Measurements from ENCODE around the gene B4GALT2.
A peak's percentile ranks its signal among the peaks of the same experiment; 100 is the strongest.

The B4GALT2 gene

GRCh38 chr1:44008259-44008658 lies 29.2 kb downstream of the B4GALT2 start:
- no peak for ATAC-seq

DNA sequence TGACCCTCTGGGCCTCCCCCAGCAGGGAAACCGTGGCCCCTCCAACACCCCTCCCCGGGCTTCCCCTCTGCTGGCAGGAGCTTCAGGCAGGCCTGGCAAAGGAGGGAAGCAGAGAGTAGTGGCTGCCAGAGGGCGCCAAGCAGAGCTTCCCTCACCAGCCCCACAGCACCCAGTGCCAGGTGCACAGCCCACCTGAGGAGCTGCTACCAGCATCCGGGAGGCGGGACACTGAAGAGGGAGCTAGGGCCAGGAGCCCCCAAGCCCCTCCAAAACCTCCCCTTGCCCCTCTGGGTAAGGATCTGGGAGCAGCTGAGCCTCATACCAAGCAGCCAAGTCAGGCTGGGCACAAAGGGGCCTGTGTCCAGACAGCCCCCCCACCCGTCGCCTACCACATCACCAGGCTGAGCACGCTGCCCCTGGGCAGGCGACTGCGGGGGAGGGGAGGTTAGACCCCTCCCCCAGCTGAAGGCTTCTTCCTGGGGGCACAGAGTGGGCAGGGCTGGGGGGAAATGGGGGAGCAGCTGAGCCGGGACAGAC lies 32.0 kb downstream of the B4GALT2 start:
- no peak for ATAC-seq

GRCh38 chr1:44012404-44012803 lies 33.4 kb downstream of the B4GALT2 start:
- ATAC-seq, result no peak

DNA sequence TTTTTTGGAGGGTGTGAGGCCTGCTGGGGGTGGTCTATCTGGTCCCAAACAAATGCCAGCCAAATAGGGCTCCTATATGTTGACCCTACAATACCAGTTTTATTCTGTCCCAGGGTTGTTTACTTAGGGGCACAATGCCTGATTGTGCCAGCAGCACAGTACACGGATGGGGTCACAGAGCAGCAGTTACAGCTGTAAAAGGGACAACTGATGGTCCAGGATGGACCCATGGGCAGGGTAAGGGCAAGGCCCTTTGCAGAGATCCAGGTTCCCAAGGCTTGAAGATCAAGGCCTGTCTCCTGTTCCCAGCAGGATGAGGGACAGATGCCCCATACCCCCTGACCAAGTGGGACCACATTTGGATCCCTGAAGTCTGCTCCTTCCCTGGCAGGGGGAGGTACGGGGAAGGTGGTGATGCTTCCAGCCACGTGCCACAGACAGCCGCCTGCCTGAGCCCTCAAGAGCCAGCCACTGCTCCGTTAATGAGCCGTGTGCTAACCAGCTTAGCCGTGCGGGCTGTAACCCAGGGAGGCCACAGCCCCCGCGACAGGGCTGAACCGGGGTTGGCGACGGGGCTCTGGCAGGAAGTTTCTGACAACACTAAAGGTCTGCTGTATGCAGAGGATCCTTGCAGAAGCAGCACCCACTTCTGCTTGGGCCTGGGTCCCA lies 34.1 kb downstream of the B4GALT2 start:
- no peak for ATAC-seq

DNA sequence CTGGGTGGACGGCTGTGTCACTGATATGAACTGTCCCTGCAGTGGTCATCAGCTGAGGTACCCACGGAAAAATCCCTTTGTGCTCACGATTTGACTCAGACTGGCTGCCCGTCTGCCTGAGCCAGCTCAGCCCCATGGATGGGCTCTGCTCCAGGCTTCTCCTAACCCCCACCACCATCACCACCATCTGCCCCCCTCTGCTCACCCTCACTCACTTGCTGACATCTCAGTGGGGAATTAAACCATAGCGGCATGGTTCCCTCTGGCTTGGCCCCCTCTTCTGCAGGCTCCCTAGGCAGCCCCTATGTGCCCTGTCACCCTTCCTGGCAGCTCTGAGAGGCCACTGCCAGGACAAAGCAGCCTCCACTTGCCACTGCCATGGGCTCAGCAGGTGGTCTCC lies 34.9 kb downstream of the B4GALT2 start:
- ATAC-seq, result no peak

GRCh38 chr1:44014365-44015104 lies 35.5 kb downstream of the B4GALT2 start:
- ATAC-seq, result no peak

GRCh38 chr1:44015206-44015605 lies 36.2 kb downstream of the B4GALT2 start:
- ATAC-seq, result no peak

DNA sequence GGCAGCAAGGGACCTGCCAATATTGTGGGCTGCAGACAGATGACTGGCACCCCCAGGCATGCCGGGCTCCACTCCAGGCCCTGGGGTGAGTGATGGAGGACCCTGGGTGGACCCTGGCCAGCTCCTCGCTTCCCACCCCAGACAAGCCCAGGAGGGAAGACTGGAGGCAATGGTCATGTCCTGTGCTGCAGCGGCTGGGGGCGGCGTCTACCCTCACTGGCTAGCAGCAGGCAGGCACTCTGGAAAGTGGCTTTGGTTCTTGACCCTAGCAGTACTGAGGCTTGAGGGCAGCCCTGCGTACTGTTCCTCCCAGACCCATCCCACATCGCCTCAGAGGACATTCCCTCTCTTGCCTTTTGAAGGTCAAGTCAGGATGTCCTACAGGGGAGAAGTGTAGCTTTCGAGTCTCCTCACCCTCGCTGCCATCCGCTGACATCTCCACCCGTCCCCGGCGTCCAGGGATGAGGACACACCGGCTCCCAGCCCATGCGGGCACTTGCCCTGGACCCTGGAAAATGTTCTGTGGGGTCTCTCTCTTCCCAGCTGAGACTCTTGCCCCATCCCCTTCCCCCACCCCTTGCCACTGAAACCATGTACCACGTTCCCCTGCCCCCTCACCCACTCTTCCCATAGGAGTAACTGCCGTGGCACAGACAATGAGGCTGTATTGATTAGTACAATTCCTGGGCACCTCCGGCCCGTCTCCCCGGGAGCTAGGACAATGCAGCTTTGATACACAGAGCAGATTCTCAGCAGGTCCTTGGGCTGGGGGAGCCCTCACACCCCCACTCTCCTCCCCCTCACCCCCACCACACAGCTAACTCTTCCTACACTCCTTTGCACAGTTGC lies 37.3 kb downstream of the B4GALT2 start:
- no peak for ATAC-seq

GRCh38 chr1:44016890-44017400 lies 37.9 kb downstream of the B4GALT2 start:
- no peak for ATAC-seq

DNA sequence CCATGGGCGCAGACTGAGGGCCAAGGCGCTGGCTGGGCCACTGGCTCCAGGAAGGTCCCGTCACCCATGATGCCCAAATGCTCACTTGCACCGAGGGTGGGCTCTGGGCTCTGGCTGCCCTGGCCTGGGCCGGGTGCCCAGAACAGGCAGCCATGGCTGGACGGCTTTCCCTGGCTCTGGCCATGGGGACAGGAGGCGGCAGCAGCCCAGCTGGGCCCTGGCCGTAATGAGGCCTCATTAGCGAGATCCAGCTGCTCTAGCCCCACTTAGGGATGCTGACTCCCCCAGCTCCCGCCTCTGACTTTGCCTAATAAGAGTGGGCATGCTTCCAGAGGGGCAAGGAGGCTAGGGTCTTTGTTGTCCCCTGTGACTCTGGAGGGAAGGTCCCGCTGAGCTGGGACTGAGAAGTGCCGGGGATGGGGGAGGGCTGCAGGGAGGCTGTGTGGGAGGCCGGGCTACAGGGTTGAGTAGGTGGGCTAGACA lies 40.5 kb downstream of the B4GALT2 start:
- no peak for ATAC-seq

GRCh38 chr1:44020464-44020863 lies 41.5 kb downstream of the B4GALT2 start:
- no peak for ATAC-seq

DNA sequence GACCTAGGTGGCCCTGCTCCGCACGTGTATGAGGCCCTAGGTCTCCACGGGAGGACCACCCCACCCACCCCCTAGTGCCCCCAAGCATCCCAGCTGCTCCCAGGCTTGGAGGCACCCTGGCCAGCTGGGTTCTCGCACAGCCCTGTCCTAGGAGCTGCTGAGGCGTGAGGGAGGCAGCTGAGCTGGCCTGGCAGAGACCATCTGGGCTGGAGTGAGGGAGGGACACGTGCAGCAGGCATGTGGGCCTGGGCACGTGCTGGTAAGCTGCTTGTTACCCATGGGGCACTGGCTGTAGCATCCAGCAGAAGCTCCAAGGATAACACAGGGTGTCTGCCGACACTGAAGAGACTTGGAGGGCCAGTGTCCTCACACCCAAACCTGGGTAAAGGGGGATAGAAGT lies 42.1 kb downstream of the B4GALT2 start:
- ATAC-seq, result no peak

DNA sequence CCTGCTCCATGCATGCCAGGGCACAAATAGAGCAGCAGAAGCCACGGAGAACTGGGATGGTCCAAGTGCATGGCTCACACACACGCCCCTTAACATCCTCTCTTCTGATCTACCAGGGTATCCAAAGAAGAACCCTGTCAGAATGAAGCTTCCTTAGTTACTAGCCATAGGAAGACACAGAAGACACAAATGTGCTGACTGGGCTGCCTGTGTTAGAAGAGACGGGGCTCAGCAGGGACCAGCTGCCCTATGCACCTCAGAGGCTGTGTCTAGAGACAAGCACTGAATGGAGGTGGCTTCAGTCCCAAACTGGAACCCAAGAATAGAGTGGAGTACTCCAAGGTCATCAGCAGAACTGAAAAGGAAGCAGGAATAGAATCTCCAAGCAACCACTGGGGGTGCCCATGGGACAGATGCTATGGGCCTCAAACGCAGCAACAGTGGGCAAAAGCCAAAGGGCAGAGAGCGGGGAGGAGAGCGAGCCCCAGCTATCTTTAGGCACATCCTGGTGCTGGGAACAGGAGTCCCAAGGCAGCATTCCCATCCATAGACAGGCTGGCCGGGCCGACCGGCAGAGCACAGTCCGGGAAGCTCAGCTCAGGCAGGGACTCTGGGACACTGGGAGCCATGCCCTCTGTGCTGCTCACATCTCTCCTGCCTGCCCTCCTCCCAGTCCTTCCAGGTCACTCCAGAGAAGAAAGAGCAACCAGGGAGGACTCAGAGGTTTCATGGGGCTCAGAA lies 42.7 kb downstream of the B4GALT2 start:
- ATAC-seq, result no peak

DNA sequence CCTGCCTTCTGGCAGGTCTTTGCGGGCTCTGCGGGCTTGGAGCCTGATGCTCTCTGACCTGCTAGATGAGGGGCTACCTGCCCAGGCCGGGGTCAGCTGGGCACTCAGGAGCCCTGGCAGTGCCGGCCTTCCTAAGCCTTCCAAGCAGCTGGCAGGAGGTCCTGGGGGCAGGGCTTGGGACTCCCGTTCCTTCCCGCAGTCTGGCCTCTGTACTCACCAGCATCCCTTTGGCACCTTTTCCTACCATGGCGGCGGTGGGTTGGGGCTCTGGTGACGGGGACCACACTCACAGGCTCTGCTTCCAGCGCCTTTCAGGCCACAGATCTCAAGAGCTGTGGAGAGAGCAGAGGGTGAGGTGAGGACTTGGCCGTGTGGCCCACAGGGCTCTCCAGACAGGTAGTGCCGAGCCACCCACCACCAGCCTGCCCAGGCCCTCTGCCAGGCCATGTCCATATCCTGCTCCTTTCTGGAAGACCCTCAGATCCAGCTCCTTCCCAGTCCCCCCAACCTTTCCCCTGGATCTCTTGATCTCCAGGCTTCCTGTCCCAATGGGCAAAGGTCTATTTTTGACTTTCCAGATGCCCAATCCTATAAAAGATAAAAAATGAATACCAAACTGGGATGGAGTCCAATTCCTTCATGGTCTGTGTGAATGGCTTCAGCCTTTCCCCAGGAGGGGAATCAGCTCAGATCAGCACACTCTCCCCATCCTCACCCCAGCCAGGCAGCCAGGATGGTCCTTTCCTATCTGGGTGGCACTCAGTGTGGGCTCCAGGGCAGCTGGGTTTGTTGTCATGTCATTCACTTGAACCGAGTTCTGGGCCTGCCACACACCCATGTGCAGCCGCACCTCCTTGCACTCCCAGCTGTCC lies 45.3 kb downstream of the B4GALT2 start:
- no peak for ATAC-seq

- ATAC-seq, result no peak
Observed at GRCh38 chr1:44024903-44025525, 46.0 kb downstream of the B4GALT2 start.

DNA sequence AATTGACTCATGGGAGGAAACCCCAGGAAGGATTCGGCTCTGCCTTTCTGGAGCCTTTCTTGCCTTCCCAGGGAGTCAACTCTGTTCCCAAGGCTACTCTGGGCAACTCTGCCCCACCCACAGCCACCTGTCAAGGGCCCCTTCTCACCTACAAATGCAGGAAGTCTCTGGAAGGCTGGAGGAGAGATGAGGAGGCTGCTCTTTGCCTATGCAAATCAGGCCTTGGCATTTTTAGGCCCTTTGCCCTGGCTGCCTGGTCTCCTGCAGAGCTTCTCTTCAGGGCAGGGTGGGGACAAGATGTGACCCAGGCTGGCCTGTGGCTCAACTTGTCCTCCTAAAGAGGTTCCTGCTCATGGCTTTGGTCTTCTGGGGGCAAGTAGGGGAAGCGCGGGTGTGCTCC lies 46.8 kb downstream of the B4GALT2 start:
- ATAC-seq, result no peak

GRCh38 chr1:44027320-44027719 lies 48.3 kb downstream of the B4GALT2 start:
- ATAC-seq, result no peak

DNA sequence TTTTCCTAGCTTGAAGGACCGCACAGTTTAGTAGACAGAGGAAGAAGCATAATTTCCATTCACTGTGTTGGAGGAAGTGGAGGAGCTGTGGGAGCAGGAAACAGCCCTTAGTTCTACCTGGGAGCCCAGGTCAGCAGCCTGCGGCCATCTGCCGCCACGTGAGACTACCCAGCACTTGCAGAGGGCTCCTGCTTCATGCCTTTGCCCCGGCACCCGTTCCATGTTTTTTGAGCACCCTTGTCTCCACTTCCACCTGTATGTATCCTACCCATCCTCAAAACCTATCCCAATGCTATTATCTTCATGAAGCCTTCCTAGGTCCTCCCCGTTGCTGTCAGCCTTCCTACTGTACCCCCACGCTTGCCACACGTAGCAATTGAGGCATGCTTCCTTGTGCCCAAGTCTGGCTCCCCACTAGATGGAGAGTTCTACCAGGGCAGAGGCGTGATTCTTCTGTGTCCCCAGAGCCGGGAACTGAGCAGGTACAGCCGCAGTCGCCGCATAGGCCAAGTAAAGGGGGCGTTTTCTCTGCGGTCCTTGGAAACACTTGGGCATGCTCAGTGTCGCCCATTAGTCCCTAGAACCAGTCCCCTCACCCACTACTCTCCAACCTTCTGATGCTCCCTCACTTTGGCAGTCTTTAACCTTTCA lies 50.4 kb downstream of the B4GALT2 start:
- ATAC-seq, result peak; percentile 27 to 31

GRCh38 chr1:44029911-44030604 lies 51.0 kb downstream of the B4GALT2 start:
- peak; percentile 79 to 80 for ATAC-seq

All from activated CD4-positive, CD25-positive, alpha-beta regulatory T cell treated with anti-CD3 and anti-CD28 coated beads, Interleukin-2, amount 50 U/mL, for 24 hours (primary cell).